NCI-H82 treated with DMSO at 0.1 percent for 48 hours (cell line): ENCODE data around the gene MTHFD2L.

Experiments
- DNase-seq: peaks from one replicate; lab custom pipeline; 2025; ENCODE audit not compliant: unreplicated experiment; lab: John Stamatoyannopoulos, UW

Gene MTHFD2L

GRCh38 chr4:74235135-74235534 is 77.2 kb downstream of the MTHFD2L start:
- no peak for DNase-seq

GRCh38 chr4:74237425-74237966 is 79.6 kb downstream of the MTHFD2L start:
- no peak for DNase-seq

GRCh38 chr4:74244049-74244448 is 86.1 kb downstream of the MTHFD2L start:
- no peak for DNase-seq

- no peak for DNase-seq
Observed at GRCh38 chr4:74252933-74253332, 95.0 kb downstream of the MTHFD2L start.

- no peak for DNase-seq
Observed at GRCh38 chr4:74254386-74254785, 96.5 kb downstream of the MTHFD2L start.

GRCh38 chr4:74255096-74255495 is 97.2 kb downstream of the MTHFD2L start:
- DNase-seq = no peak

GRCh38 chr4:74258963-74259362 is 101.0 kb downstream of the MTHFD2L start:
- no peak for DNase-seq

- DNase-seq = no peak
Observed at GRCh38 chr4:74260036-74260435, 102.1 kb downstream of the MTHFD2L start.

GRCh38 chr4:74262522-74262921 is 104.6 kb downstream of the MTHFD2L start:
- DNase-seq = no peak

GRCh38 chr4:74263551-74263950 is 105.6 kb downstream of the MTHFD2L start:
- DNase-seq = no peak

GRCh38 chr4:74266081-74266480 is 108.2 kb downstream of the MTHFD2L start:
- no peak for DNase-seq

GRCh38 chr4:74267998-74268606 is 110.2 kb downstream of the MTHFD2L start:
- DNase-seq = no peak

- DNase-seq = no peak
Observed at GRCh38 chr4:74268643-74269042, 110.7 kb downstream of the MTHFD2L start.

- no peak for DNase-seq
Observed at GRCh38 chr4:74278490-74278889, 120.6 kb downstream of the MTHFD2L start.

GRCh38 chr4:74279716-74280115 is 121.8 kb downstream of the MTHFD2L start:
- DNase-seq = no peak

GRCh38 chr4:74282926-74283325 is 125.0 kb downstream of the MTHFD2L start:
- DNase-seq = no peak

- DNase-seq = no peak
Observed at GRCh38 chr4:74283614-74284013, 125.7 kb downstream of the MTHFD2L start.

- no peak for DNase-seq
Observed at GRCh38 chr4:74284053-74284452, 126.1 kb downstream of the MTHFD2L start.

- no peak for DNase-seq
Observed at GRCh38 chr4:74287164-74287563, 129.2 kb downstream of the MTHFD2L start.

- DNase-seq = no peak
Observed at GRCh38 chr4:74287791-74288190, 129.9 kb downstream of the MTHFD2L start.

- DNase-seq = no peak
Observed at GRCh38 chr4:74291471-74291870, 133.6 kb downstream of the MTHFD2L start.

- DNase-seq = no peak
Observed at GRCh38 chr4:74292111-74292870, 134.4 kb downstream of the MTHFD2L start.
